DOHH2 (cell line): ENCODE measurements around the gene PGF.

Experiments
- H3F3A ChIP-seq: fragments of 200-600 bp; sonication (generic), shearing (Covaris generic); 2 replicates; pipeline ENCODE4 v1.6.0; 2016; ENCODE audit warnings: antibody characterized with exemption, mild to moderate bottlenecking; ENCODE audit not compliant: control insufficient read depth, insufficient read depth
- H3K27ac ChIP-seq: fragments of 200-600 bp; sonication (generic); 2 replicates; pipeline ENCODE4 v1.5.1; 2014; ENCODE audit warnings: low read depth, mild to moderate bottlenecking, low read length, moderate library complexity
- H3K27me3 ChIP-seq: fragments of 200-600 bp; sonication (generic); 2 replicates; pipeline ENCODE4 v1.6.1; 2014; ENCODE audit warnings: mild to moderate bottlenecking, low read length, mixed read lengths; ENCODE audit not compliant: control insufficient read depth
- H3K36me3 ChIP-seq: fragments of 200-600 bp; sonication (generic); 2 replicates; pipeline ENCODE4 v1.6.1; 2014; ENCODE audit warnings: mild to moderate bottlenecking, low read length, moderate library complexity, mixed read lengths; ENCODE audit not compliant: control insufficient read depth
- H3K4me1 ChIP-seq: fragments of 200-600 bp; sonication (generic); 2 replicates; pipeline ENCODE4 v1.6.1; 2014; ENCODE audit warnings: mild to moderate bottlenecking, low read length, mixed read lengths; ENCODE audit not compliant: control insufficient read depth
- H3K4me2 ChIP-seq: fragments of 200-600 bp; sonication (generic); 2 replicates; pipeline ENCODE4 v1.6.0; 2014; ENCODE audit warnings: mild to moderate bottlenecking, low read length, moderate library complexity
- H3K4me3 ChIP-seq: fragments of 200-600 bp; sonication (generic); 2 replicates; pipeline ENCODE4 v1.5.1; 2014; ENCODE audit warnings: mild to moderate bottlenecking, low read length, mixed read lengths
- H3K79me2 ChIP-seq: fragments of 200-600 bp; sonication (generic); 2 replicates; pipeline ENCODE4 v1.6.1; 2014; ENCODE audit warnings: mild to moderate bottlenecking, low read length, mixed read lengths; ENCODE audit not compliant: control insufficient read depth
- H3K9me2 ChIP-seq: fragments of 200-600 bp; sonication (generic); replicated peaks from 2 replicates; pipeline ENCODE4 v1.6.1; 2014; ENCODE audit warnings: mild to moderate bottlenecking, low read length, mixed read lengths; ENCODE audit not compliant: control insufficient read depth
- H3K9me3 ChIP-seq: fragments of 200-600 bp; sonication (generic); 2 replicates; pipeline ENCODE4 v1.6.1; 2014; ENCODE audit warnings: antibody characterized with exemption, low read length, mixed read lengths; ENCODE audit not compliant: control insufficient read depth, insufficient read depth
- H4K20me1 ChIP-seq: fragments of 200-600 bp; sonication (generic); 2 replicates; pipeline ENCODE4 v1.6.0; 2014; ENCODE audit warnings: low read depth, mild to moderate bottlenecking, antibody characterized with exemption, low read length, moderate library complexity; ENCODE audit not compliant: control insufficient read depth, insufficient read depth
- EZH2phosphoT487 ChIP-seq: fragments of 200-600 bp; sonication (generic); IDR thresholded peaks from 2 replicates; pipeline ENCODE4 v1.6.1; 2017; ENCODE audit warnings: borderline replicate concordance, mild to moderate bottlenecking, antibody characterized with exemption, low read length, moderate library complexity, mixed read lengths
- TF ChIP-seq, protein P1 (sequence below): fragments of 200-600 bp; sonication (generic); IDR thresholded peaks from one replicate; pipeline ENCODE4 v1.5.1; 2014; ENCODE audit warnings: antibody characterized with exemption, mild to moderate bottlenecking, low read depth, low read length; ENCODE audit not compliant: poor library complexity, severe bottlenecking

Gene PGF

DNA sequence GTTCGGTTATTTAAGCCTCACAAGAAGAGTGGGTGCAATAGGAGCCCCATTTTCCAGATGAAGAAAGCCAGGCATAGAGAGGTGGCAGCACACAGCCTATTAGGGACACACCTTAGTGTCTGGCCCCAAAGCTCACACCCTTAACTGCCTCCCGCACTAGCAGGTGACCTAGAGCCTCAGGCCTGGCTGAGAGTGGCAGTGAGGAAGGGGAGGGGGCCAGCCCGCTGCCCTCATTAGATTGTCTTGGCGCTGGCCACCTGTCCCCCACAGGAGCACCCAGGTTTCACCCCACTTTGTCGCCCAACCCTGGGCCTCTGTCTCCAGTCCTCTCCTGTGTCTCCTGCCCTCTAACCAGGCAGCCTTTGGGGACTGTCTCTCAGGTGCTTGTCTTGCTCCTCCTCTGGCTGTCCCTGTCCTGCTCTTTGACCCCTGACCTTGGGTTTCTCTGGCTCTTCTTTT is 18.5 kb upstream of the PGF start:
- Histone ChIP-seq H3K36me3 (no peaks in the 10 kb centered on the region), H3K9me3 (no peaks in the 10 kb centered on the region), H3K9me2 (no peaks in the 10 kb centered on the region), H3K79me2 (no peaks in the 10 kb centered on the region), H3K4me2 (no peak overlapping the region), H3K4me3 (no peak overlapping the region), H3K27ac (no peak overlapping the region), H4K20me1 (no peaks in the 10 kb centered on the region), H3F3A (no peaks in the 10 kb centered on the region), H3K27me3 (peaks cover 6% of the 10 kb centered on the region; the same call in 1 of the 2 replicates), H3K4me1 (peaks cover 8% of the 10 kb centered on the region)
- no peak for TF ChIP-seq EZH2phosphoT487
- TF ChIP-seq, protein P1, sequence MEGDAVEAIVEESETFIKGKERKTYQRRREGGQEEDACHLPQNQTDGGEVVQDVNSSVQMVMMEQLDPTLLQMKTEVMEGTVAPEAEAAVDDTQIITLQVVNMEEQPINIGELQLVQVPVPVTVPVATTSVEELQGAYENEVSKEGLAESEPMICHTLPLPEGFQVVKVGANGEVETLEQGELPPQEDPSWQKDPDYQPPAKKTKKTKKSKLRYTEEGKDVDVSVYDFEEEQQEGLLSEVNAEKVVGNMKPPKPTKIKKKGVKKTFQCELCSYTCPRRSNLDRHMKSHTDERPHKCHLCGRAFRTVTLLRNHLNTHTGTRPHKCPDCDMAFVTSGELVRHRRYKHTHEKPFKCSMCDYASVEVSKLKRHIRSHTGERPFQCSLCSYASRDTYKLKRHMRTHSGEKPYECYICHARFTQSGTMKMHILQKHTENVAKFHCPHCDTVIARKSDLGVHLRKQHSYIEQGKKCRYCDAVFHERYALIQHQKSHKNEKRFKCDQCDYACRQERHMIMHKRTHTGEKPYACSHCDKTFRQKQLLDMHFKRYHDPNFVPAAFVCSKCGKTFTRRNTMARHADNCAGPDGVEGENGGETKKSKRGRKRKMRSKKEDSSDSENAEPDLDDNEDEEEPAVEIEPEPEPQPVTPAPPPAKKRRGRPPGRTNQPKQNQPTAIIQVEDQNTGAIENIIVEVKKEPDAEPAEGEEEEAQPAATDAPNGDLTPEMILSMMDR: no peak

DNA sequence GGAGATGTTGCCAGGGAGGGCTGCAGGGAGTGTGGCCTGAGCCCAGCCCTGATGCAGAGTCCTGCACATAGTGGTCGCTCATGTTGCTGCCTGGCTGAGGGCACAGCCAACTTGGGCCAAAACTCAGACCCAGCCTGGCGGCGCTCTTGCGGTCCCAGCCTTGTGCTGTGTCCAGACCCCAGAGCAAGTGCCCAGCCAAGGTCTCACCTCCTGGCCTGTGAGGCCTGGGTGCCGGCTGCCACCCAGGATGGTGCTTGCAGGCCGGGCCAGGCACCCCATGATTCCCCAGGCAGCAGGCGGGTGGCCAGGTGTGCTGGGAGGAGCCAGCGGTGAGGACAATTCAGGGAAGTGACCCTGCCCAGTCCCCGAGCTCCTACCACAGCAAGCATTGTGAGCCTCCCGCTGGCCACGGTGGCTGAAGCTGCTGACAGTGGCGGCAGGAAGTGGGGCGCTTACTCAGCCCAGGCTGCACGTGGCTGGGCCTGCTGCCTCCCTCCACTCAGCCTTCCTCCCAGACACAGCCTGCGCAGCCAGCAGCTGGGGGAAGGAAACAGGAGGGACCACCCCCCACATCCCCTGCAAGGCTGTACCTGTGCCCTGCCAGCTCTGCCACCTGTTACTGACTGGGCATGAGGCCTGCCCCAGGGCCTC is 17.7 kb upstream of the PGF start:
- H3K79me2 ChIP-seq: no peaks in the 10 kb centered on the region
- peaks cover 6% of the 10 kb centered on the region; the same call in 1 of the 2 replicates for H3K27me3 ChIP-seq
- no peaks in the 10 kb centered on the region for H3K36me3 ChIP-seq
- no peak for TF ChIP-seq EZH2phosphoT487
- TF ChIP-seq, protein P1: no peak
- no peaks in the 10 kb centered on the region for H4K20me1 ChIP-seq
- H3K9me2 ChIP-seq: no peaks in the 10 kb centered on the region
- no peak overlapping the region for H3K4me2 ChIP-seq
- no peaks in the 10 kb centered on the region for H3K9me3 ChIP-seq
- H3K4me3 ChIP-seq: no peak overlapping the region
- peaks cover 8% of the 10 kb centered on the region for H3K4me1 ChIP-seq
- H3F3A ChIP-seq: no peaks in the 10 kb centered on the region
- no peak overlapping the region for H3K27ac ChIP-seq

DNA sequence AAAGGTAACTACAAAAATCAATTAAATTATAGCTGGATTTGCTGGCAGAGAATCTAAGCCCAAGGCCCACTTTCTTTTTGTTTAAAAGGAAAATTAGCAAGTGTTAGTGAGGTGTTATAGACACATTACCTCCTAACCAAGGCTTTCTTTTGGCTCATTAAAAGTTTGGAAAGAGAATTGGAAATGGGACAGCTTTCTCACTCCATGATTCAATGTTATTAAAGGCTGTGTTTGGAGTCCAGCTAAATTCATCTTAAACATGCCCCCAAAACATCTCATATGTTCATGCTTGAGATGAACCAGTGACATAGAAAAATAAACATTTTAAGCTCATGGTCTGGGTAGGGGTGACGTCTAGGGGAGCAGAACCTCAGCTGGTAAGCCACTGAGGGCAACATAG is 13.4 kb upstream of the PGF start:
- H3K4me1 ChIP-seq: peaks cover 8% of the 10 kb centered on the region
- H3K27me3 ChIP-seq: peaks cover 11% of the 10 kb centered on the region; the same call in 1 of the 2 replicates
- no peak for TF ChIP-seq EZH2phosphoT487
- TF ChIP-seq, protein P1: no peak
- no peaks in the 10 kb centered on the region for H3K36me3 ChIP-seq
- H4K20me1 ChIP-seq: no peaks in the 10 kb centered on the region
- no peak overlapping the region for H3K4me2 ChIP-seq
- H3K27ac ChIP-seq: no peak overlapping the region
- no peaks in the 10 kb centered on the region for H3K9me3 ChIP-seq
- no peaks in the 10 kb centered on the region for H3K9me2 ChIP-seq
- no peaks in the 10 kb centered on the region for H3K79me2 ChIP-seq
- H3K4me3 ChIP-seq: no peak overlapping the region
- H3F3A ChIP-seq: no peaks in the 10 kb centered on the region
